Measurements from ENCODE around the gene POU2F3.

The POU2F3 gene

GRCh38 chr11:120363436-120363835 lies 123.5 kb downstream of the POU2F3 start:
- H3K9me3 ChIP-seq (ENCODE audit: control insufficient read depth, low read length): no peaks in the 10 kb centered on the region
- H3K4me1 ChIP-seq (ENCODE audit: control insufficient read depth, insufficient read depth, low read length, poor library complexity, severe bottlenecking): no peaks in the 10 kb centered on the region
- peaks cover 8% of the 10 kb centered on the region for H3K36me3 ChIP-seq (ENCODE audit: control insufficient read depth, insufficient read depth, low read length)
- no peak overlapping the region for H3K27ac ChIP-seq (ENCODE audit: low read depth, low read length, severe bottlenecking)
- H3K4me3 ChIP-seq (ENCODE audit: extremely low read depth, insufficient read depth, low read length, poor library complexity, severe bottlenecking): no peak overlapping the region

DNA sequence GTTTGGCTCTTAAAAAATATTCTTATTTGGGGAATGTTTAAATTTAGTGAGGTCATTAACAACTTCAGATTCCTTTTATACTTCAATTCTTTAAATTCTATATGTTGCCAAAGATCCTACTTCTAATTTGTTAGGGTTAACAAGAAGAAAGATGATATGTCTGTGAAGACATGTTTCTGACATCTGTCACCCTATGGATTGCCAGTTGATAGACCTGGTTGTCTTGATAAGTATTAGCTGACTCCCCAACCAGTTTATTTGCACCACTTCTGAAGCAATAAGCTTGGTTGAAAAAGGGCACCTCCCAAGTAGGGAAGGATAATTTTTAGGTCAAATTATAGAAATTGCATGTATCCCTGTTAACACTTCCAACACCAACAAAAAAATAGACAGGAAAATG lies 125.6 kb downstream of the POU2F3 start:
- peaks cover under 1% of the 10 kb centered on the region for H3K36me3 ChIP-seq (ENCODE audit: control insufficient read depth, insufficient read depth, low read length)
- no peaks in the 10 kb centered on the region for H3K4me1 ChIP-seq (ENCODE audit: control insufficient read depth, insufficient read depth, low read length, poor library complexity, severe bottlenecking)
- H3K27ac ChIP-seq (ENCODE audit: low read depth, low read length, severe bottlenecking): no peak overlapping the region
- H3K9me3 ChIP-seq (ENCODE audit: control insufficient read depth, low read length): no peaks in the 10 kb centered on the region
- H3K4me3 ChIP-seq (ENCODE audit: extremely low read depth, insufficient read depth, low read length, poor library complexity, severe bottlenecking): no peak overlapping the region
